Renal pelvis (tissue), 4 donors: ENCODE measurements around the gene IQCK. TPM values are rescaled to one million over a fixed set of nuclear protein-coding genes. Genes with fewer than 3 reads are reported as not detected.
"Not testable (repeated sequence)": the region's sequence is repeated elsewhere in the genome, so short reads cannot be mapped to it uniquely, and the experiment has no call there.

Source experiments
- DNase-seq: peaks from one replicate; pipeline ENCODE4 v3.0.0-alpha.2; 2013
- polyA plus RNA-seq, 3 donors: library from polyadenylated mRNA; unstranded; fragments of 120-200 nt; gene quantifications; one replicate each; pipeline ENCODE4 v1.2.1, GENCODE V29; 2013; ENCODE audit not compliant: insufficient read length in 3 of 3

Gene IQCK
- polyA plus RNA-seq, 3 donors, result 42.0 to 51.0 (median 45.9) TPM

DNA sequence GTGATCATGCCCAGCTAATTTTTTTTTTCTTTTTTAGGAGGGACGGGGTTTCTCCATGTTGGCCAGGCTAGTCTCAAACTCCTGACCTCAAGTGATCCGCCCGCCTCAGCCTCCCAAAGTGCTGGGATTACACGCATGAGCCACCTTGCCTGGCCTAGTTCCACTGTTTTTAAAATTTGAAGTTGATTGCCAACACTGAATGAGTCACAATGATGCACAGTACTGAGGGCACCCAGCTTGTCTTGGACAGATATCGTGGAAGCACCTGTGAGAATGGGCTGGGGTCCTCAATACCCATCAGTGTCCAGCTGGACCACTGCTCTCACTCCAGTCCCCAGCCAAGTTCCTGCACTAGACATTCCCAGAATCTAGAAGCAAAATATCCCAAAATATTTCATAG is 2.5 kb upstream of the IQCK start:
- DNase-seq, result no peak

DNA sequence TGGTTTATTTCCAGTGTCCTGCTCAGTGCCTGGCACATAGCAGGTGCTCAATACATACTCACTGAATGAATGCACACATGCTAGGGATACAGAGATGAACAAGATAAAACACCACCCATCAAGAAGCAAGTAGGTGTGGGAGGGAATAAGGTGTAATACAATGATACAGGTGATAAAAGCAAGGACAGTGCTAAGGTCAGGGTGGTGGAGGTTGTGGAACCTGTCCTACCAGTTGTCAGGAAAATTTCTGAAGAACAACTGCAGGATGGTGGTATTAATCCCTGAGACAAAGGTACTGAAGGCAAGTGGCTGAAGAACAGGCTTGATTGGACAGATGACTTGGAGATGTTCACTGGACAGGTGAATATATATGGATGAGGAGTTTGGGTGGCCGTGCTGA is 1.9 kb upstream of the IQCK start:
- DNase-seq, result no peak

DNA sequence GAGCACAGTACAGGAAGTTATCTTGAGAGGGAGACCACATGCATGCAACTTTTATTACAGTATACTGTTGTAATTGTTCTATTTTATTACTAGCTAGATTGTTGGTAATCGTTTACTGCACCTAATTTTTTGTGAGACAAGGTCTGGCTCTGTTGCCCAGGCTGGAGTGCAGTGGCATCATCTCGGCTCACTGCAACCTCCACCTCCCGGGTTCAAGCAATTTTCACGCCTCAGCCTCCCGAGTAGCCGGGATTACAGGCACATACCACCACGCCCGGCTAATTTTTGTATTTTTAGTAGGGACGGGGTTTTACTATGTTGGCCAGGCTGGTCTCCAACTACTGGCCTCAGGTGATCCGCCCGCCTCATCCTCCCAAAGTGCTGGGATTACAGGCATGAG is 1.3 kb upstream of the IQCK start:
- not testable (repeated sequence) for DNase-seq

DNA sequence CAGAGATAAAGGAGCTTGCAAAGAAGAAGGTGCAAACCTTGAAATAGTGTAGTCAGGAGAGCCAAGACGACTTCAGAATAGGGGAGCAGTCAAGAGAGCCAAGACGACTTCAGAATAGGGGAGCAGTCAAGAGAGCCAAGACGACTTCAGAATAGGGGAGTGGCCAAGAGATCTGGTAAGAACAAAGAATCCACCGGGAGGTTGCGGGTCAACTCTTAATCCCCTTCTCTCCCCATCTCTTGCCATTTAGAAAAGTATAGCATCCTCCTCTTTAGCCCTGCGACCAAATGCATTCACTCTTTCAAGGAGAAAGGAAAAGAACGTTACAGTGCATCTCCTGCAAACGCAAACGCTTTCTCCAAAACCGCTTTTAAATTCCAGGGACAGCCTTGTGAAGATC is 757 bp upstream of the IQCK start:
- DNase-seq, result no peak

DNA sequence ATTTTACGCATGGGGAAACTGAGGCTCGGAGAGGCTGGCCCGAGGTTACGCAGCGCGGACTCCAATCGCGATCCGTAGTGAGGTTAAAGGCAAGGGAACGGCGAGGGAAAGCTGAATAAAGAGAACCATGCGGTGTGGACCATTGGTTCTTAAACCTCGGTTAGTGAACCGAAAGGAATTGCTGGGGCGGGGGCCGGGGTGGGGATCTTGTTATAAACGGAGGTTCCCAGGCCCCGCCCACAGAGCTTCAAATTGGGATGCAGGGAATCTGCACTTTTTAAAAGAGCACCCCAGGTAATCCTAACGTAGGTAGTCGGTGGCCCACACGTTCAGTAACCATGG is 524 bp downstream of the IQCK start:
- no peak for DNase-seq

DNA sequence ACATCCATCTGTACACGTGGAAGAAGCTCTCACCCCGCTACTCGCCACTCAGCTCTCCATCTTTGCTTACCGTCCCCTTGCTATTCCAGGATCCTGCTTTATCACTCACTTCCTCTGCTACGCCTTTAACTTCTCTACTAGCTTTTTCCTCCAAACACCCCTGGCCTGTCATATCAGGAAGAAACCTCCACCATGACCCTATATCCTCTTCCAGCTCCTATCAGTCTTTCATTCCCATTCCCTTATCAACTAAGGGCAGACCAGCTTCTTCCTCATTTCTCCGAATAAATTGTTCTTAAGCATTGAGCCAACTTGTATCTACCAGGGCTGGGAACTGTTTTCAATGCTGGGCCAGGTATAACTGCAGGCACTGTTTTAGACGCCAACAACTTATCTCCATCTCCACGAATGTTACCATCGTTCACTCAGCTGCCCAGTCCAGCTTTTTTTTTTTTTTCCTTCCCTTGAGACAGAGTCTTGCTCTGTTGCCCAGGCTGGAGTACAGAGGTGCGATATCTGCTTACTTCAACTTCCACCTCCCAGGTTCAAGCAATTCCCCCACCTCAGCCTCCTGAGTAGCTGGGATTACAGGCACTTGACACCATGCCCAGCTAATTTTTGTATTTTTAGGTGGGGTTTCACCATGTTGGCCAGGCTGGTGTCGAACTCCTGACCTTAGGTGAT is 4.3 kb downstream of the IQCK start:
- DNase-seq, result no peak

DNA sequence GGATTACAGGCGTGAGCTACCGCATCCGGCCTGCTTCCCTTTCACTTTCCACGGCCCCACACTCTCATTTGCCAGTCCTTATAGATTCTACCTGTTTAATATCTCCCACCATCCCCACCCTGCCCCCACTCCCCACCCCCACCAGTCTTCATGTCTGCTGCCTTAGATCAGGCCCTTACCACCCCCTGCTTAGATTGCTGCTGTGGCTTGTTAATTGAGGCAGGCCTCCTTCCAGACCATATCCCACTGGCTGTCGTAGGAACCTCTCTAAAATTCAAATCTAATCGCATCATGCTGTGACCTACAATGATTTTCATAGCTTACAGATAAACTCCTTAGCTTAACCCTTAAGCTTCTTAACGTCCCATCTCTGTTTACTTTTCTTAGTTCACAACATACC is 4.9 kb downstream of the IQCK start:
- DNase-seq, result no peak

DNA sequence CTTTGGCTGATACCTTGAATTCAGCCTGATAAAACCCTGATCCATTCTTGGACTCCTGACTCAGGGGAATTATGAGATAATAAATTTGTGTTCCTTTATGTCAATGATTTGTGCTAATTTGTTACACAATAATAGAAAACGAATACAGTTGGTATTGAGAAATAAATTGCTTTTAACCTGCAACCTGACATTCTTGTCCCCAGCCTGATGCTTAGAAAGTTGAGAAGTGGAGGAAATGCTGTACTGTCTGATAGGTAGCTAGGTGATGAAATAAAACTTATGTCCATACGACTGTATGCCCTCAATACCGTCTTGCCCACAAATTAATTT is 10.5 kb downstream of the IQCK start:
- no peak for DNase-seq

DNA sequence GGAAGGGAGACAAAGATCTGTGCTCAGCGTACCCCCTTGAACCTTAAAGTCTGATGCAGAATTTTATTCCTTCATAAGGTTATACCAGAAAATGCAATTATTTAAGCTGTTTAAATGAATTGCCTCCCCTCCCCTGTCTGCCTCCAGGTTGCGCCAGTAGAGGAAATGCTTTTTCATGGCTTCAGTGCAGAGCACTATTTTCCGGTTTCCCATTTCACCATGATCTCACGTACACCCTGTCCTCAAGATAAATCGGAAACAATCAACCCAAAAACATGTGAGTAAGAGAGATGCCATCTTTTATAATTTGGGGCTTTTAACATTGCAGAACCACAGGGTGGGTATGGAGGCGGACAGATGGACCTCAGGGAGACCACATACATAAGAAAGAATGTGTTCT is 15.5 kb downstream of the IQCK start:
- no peak for DNase-seq

DNA sequence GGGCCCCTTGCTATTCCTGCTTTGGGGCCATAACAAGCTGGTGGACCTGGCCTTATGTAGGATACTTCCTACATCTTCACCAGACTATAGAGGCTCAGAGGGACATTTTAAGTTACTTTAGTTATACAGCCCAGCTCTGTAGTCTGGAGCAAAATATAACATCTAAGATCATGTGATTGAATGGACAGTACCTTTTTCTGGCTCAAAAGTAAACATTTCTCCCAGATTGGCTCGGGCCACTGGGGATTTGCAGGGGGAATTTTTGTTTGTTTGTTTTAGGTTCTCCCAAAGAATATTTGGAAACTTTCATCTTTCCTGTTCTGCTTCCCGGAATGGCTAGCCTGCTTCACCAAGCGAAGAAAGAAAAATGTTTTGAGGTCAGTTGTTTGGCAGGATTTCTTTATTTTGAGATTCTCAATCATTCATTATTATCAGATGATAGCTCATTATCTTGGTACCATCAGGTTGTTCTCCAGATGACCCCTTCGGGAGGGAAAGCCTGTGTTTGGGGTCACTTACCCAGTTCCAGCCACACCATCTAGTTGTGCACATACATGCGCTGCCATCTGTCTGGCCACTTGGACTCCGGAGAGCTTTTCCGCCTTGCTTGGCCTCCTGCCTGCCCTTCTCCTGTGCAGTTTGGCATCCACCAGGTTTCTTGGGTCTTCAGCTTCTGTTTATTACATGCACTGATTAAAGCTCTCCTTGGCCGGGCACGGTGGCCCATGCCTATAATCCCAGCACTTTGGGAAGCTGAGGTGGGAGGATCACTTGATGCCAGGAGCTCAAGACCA is 17.2 kb downstream of the IQCK start:
- DNase-seq, result no peak

DNA sequence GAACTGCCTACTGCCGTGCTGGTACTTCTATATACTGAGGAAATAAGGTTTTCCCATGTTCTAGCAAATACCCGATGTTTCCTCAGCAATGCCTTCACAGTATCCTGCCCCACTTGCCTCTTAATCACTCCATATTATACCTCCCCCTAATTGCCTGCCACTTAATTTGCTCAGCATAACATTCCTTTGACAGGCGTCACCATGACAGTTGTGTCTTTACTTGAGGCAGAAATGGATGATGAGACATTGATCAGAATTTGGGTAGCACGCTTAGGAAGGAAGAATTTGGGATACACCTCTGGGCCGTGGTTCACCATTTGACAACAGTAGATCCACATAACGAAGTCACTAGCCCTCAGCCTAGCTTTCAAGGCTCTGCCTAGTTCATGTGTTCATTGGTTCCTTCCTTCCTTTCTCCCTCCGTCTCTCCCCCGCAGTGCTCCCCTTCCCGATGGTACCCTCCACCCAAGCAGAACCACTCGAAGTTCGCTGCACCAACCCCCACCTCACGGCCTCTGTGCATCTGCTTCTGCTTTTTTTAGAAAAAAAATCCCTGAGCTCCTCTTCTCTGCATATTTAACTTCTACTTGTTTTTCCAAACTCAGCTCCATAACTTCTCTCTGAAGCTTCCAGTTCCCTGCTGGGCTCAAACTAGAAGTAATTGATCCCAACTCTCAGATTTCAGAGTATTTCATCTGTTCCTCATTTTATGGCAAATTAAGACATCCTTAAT is 19.4 kb downstream of the IQCK start:
- no peak for DNase-seq

DNA sequence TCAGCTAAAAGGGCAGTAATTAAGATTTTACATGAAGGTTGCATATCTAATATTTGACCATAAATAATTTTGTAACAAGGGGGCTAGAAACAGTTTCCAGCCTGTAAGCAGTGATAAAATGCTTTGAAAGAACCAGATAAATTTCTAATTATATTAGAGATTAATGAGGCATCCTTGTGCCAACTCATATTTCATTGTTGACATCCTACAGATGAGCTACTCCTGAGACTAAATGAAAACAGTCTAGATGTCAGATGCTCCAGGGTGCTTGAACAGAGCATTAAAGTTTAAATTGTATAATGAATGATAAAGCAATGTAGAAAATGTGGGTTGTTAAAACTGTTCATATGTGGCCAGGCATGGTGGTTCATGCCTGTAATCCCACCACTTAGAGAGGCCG is 23.3 kb downstream of the IQCK start:
- no peak for DNase-seq

DNA sequence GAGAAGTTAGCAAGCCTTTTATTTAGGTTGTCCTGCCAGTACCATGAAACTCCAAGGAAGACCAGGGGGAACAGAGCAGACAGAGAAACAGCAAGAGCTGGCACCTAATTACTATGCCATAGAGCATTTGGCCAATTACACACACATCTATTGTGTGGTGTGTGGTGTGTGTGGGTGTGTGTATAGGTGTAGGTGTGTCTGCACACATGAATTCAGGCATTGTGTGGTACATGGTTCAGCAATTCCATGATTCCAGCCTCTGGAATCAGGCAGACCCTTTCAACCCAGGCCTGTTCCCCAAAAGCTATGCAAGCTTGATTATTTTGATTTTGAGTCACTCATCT is 25.7 kb downstream of the IQCK start:
- no peak for DNase-seq

DNA sequence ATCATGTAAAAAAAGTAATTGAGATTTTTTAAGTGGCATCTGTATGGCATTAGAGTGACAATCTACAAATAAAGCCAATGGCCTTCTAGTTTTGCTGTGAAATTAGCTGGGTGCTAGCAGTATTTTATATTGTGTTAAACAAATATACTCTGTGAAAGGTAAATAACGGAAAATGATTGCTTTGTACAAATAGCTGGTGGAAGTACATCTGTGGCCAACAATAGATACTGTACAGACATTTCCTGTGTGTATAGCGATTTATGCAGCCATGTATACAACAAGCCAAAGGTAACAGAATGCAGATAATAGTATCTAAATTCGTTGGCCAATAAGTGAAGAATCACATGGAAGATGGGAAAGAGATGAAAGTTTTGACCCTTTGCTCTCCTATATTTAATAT is 26.6 kb downstream of the IQCK start:
- no peak for DNase-seq

DNA sequence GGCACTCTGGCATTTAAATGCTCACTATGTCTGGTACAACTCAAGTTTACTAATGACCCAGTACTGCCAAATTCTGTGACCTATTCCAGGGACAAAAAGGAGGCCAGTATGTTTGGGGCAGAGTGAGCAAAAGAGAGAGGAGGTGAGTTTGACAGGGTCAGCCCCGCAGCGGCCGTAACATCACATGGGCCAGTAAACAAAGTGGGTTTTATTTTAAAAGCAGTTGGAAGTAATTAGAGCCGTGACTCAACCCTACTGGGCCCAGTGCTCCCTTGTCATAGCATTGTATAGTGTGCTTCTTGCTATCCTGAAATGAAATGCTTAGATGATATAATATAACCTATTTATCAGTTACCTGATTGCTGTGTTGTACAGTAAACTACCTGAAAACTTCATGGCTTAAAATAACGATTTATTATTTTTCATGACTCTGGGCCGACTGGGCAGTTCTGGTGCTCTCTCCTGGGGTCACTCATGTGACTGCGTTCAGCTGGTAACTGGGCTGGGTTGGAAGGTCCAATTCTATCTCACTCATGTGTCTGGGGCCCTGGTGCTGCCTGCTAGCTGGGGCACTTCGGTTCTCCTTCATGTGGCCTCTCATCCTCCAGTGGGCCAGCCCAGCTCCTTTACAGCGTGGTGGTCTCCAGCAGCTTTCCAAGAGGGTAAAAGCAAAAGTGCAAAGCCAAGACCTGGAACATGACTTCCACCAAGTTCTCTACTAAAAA is 27.4 kb downstream of the IQCK start:
- DNase-seq, result no peak

DNA sequence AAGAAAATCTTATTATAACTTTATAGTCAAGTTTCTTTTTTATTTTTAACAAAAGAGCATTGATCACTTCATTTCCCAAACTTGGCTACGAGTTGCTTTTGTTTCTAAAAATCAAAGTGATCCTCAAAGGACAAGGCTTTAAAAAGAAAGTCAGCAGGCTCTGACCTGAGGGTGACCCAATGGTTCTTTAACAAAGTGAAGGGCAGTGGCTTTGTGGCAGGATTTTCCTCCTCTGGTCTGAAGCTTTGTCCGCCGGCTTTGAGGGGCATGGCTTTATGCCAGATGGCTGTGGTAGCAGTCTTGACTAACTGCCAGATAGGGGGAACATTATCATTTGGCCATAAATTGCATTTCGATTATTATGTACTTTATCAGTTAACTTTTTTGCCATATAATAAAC is 28.5 kb downstream of the IQCK start:
- DNase-seq, result no peak

DNA sequence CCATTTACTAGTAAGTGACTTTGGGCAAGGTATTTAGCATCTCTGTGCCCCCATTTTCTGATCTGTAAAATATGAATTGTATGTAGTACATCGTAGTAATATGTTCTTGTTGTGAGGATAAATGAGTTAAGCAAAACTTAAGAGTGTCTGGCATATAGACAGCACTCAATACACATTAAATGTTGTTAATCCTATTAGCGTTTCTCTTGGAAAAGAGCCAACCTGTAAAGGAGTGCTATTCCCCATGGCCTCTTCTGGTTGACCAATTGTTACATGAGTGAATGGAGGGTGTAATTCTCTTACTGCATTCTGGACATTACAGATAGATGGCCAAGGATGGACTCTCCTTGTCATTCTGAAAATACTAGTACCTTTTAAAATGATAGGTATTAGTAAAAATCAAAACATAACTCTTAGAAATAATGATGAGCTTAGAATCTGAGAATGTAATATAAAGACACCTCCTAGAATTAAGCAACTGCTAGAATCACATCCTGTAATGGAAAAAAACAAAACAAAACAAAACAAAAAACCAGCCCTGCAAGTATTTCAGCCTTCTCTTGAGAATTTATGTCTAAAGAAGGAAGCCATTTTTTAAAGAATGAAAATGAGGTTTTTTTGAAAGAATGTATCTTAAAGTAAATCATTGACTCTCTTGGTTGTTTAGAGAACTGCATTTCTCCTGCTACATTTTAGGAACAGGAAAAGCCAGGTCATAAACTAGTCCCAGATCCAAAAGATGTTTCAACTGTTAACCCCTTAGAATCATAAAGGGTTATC is 30.5 kb downstream of the IQCK start:
- no peak for DNase-seq

DNA sequence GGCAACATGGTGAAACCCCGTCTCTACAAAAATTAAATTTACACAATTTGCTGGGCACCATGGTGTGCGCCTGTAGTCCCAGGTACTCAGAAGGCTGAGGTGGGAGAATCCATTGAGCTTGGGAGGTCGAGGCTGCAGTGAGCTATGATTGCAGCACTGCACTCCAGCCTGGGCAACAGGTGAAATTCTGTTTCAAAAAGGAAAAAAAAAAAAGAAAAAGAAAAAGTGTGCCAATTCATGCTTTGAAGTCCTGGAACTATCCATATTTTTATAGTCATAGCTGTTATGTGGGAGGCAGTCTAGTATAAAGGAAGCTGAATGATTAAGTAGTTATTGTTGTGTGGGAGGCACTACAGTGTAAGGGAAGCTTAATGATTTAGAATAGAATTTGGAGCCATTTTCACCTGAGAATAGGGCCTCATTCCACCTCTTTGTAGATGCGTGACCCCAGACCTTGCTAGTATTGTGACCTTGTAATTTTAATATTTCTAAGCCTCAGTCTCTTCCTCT is 31.6 kb downstream of the IQCK start:
- no peak for DNase-seq

DNA sequence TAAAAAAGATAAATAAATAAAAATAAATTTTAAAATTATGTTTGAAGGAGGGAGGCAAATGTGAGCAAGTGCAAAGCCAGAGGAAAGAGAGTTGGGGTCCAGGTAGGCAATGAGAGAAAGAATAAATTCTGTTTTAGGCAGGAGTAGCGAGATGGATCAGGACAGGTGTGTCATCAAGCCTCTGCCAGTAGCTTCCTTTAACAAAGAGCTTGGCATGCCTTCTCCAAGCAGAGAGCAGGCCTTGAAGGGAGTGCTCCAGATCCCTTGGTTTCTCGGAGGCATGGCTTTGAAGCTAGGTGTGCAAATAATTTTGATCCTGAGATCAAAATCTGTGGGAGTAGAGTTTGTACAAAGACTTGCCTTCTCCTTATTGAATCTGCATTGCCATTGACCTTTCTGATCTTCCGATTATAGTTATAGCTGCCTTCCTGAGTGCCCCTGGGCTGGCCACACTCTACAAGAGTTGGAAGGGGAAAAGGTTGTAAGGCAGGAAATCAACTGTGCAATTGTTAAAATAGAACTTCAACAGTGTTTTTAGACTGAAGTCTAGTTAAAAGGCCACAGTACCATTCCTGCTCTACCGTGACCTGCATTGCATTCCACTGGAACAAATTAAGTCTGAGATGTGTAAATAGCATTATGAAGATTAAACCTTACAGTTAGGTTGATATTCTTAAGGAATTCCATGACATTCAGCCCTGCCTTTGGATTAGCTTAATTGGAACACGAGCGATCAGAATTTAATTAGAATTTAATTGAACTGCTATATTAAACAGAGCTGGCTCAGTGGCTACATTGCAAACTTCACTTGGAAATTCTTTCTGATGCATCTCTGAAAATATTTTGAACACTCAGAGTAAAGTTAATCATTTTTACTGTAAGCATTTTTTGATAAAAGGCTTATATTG is 33.7 kb downstream of the IQCK start:
- no peak for DNase-seq

DNA sequence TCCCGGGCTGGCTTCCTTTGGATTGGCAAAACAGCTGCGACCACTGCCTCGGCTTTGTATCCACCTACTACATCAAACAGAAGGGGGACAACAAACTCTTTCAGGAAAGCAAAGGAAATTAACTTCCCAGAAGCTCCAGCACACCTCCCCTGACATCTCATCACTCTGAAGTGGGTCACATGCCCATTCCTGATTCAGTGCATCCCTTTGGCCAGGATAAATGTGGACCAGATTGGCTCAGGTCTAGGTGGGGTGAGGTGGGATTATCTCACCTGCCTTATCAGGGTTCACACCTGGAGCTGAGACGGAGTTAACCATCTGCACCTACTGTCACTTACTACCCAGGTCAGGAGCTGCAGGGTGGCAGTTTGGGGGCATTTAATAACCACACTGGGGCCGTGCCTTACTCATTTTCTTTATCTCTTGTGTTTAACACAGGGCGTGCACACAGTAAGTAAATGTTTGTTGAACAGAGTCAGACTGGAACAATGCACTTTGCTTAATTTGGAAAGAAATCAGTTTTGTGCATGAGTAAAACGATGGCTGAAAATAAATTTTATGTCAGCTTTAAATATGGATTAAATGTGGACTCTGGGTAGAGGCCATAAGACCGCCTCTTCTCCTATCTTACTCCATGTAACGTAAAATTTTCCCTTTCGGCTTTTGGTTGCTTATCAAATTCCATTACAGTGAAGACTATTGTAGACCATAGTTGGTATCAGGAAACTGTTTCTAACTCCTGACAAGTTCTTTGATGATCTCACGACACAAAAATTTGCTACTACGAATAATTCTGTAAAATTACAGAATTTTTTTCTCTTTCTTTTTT is 36.0 kb downstream of the IQCK start:
- no peak for DNase-seq
